Stimulated activated CD4-positive, alpha-beta T cell treated with anti-CD3 and anti-CD28 coated beads, Interleukin-4, amount 100 ng/mL, for 1 hour (primary cell): ENCODE results near the gene BRCA1.
"Not testable (repeated sequence)": the region's sequence is repeated elsewhere in the genome, so short reads cannot be mapped to it uniquely, and the experiment has no call there.

Source experiments
- DNase-seq: peaks from one replicate; pipeline ENCODE4 v3.0.0-alpha.2; 2020

Gene BRCA1

GRCh38 chr17:43000894-43001293, 124.3 kb downstream of the BRCA1 start:
- DNase-seq: not testable (repeated sequence)

- no peak for DNase-seq
Measured at GRCh38 chr17:42999003-42999525, 126.1 kb downstream of the BRCA1 start.

- DNase-seq: peak; percentile 95
Measured at GRCh38 chr17:42997984-42998938, 126.9 kb downstream of the BRCA1 start, which contains the start of gene RPL27. Gene RPL27, plus strand, starts transcription at chr17:42998419. Its CDS starts 332 bp downstream, at chr17:42998751.

- DNase-seq: no peak
Measured at GRCh38 chr17:42997390-42997983, 127.7 kb downstream of the BRCA1 start.
